WTC11 (cell line): ENCODE data around the gene SP100. TPM values are rescaled to one million over a fixed set of nuclear protein-coding genes. Genes with fewer than 3 reads are reported as not detected.

Experiments used
- ATAC-seq: fragments of 200-7000 bp; cut with Tn5 transposase; 2 replicates; pipeline ENCODE4 v1.10.0; 2021; ENCODE audit warnings: mild to moderate bottlenecking, moderate library complexity
- CTCF ChIA-PET: fragments of 300-600 bp; sonication (Branson Sonifier 250); formaldehyde crosslinking; loops from one replicate; lab custom pipeline; 2021; ENCODE audit warnings: antibody characterized with exemption; lab: Charles Lee
- POLR2A ChIA-PET: fragments of 350-600 bp; sonication (Branson Sonifier 250); formaldehyde crosslinking; loops from one replicate; lab custom pipeline; 2021; ENCODE audit warnings: antibody characterized with exemption; lab: Charles Lee
- DNase-seq: peaks from one replicate; pipeline ENCODE4 v3.0.0; 2021; ENCODE audit warnings: low spot score
- H3K27ac Mint-ChIP-seq: 2 replicates; pipeline ENCODE4 v1.8.0; 2021; ENCODE audit warnings: mixed read lengths
- H3K27me3 Mint-ChIP-seq: 2 replicates; pipeline ENCODE4 v1.8.0; 2021; ENCODE audit warnings: low read depth, mild to moderate bottlenecking, moderate library complexity, mixed read lengths
- H3K36me3 Mint-ChIP-seq: 2 replicates; pipeline ENCODE4 v1.8.0; 2021; ENCODE audit warnings: mixed read lengths
- H3K4me1 Mint-ChIP-seq: 2 replicates; pipeline ENCODE4 v1.8.0; 2022; ENCODE audit warnings: mixed read lengths
- H3K4me3 Mint-ChIP-seq: 2 replicates; pipeline ENCODE4 v1.8.0; 2021; ENCODE audit warnings: mild to moderate bottlenecking, moderate library complexity, mixed read lengths
- H3K9me3 Mint-ChIP-seq: 2 replicates; pipeline ENCODE4 v1.8.0; 2021; ENCODE audit warnings: mixed read lengths
- ATF1 ChIP-seq: sonication (generic); formaldehyde crosslinking; IDR thresholded peaks from 2 replicates; pipeline ENCODE4 v1.8.1; 2023; ENCODE audit warnings: mild to moderate bottlenecking, moderate library complexity, missing genetic modification reagents
- ELF4 ChIP-seq: sonication (generic); formaldehyde crosslinking; IDR thresholded peaks from 2 replicates; pipeline ENCODE4 v1.8.1; 2022; ENCODE audit warnings: low read depth, mild to moderate bottlenecking, moderate library complexity, missing genetic modification reagents
- EMX1 ChIP-seq: fragments of 250-450 bp; sonication (Bioruptor Pico); IDR thresholded peaks from 2 replicates; pipeline ENCODE4 v1.8.0; 2021; ENCODE audit warnings: mild to moderate bottlenecking
- ETV6 ChIP-seq: sonication (generic); formaldehyde crosslinking; IDR thresholded peaks from 2 replicates; pipeline ENCODE4 v1.8.1; 2022; ENCODE audit warnings: mild to moderate bottlenecking, missing genetic modification reagents
- FOXJ3 ChIP-seq: sonication (generic); formaldehyde crosslinking; IDR thresholded peaks from 2 replicates; pipeline ENCODE4 v1.9.0; 2021; ENCODE audit warnings: missing genetic modification reagents, mild to moderate bottlenecking, borderline replicate concordance
- FOXP1 ChIP-seq: sonication (generic); formaldehyde crosslinking; IDR thresholded peaks from 2 replicates; pipeline ENCODE4 v1.8.0; 2022; ENCODE audit warnings: missing genetic modification reagents, mild to moderate bottlenecking, moderate library complexity, borderline replicate concordance
- GABPB1 ChIP-seq: sonication (generic); formaldehyde crosslinking; IDR thresholded peaks from 2 replicates; pipeline ENCODE4 v1.8.1; 2023; ENCODE audit warnings: mild to moderate bottlenecking, missing genetic modification reagents
- GTF2I ChIP-seq: fragments of 250-450 bp; sonication (Bioruptor Pico); conservative IDR thresholded peaks from 2 replicates; pipeline ENCODE4 v1.4.0; 2021; ENCODE audit warnings: mild to moderate bottlenecking
- HMGA2 ChIP-seq: fragments of 250-450 bp; sonication (Bioruptor Pico); IDR thresholded peaks from 2 replicates; pipeline ENCODE4 v1.4.0; 2021; ENCODE audit warnings: mild to moderate bottlenecking, moderate library complexity
- IRF2 ChIP-seq: sonication (generic); formaldehyde crosslinking; IDR thresholded peaks from 2 replicates; pipeline ENCODE4 v1.8.0; 2022; ENCODE audit warnings: low read depth, missing genetic modification reagents, borderline replicate concordance
- JAZF1 ChIP-seq: fragments of 250-450 bp; sonication (Bioruptor Pico); IDR thresholded peaks from 2 replicates; pipeline ENCODE4 v1.9.0; 2021; ENCODE audit warnings: moderate library complexity, mild to moderate bottlenecking, inconsistent platforms
- KAT7 ChIP-seq: sonication (generic); formaldehyde crosslinking; IDR thresholded peaks from 2 replicates; pipeline ENCODE4 v1.8.1; 2023; ENCODE audit warnings: missing genetic modification reagents, mild to moderate bottlenecking, borderline replicate concordance
- NR2C2 ChIP-seq: sonication (generic); formaldehyde crosslinking; IDR thresholded peaks from 2 replicates; pipeline ENCODE4 v1.8.0; 2022; ENCODE audit warnings: mild to moderate bottlenecking, missing genetic modification reagents
- SMAD4 ChIP-seq: sonication (generic); formaldehyde crosslinking; IDR thresholded peaks from 2 replicates; pipeline ENCODE4 v1.8.0; 2022; ENCODE audit warnings: mild to moderate bottlenecking, missing genetic modification reagents
- SOX15 ChIP-seq: fragments of 250-450 bp; sonication (Bioruptor Pico); IDR thresholded peaks from 2 replicates; pipeline ENCODE4 v1.9.0; 2021; ENCODE audit warnings: mild to moderate bottlenecking
- USF2 ChIP-seq: sonication (generic); formaldehyde crosslinking; IDR thresholded peaks from 2 replicates; pipeline ENCODE4 v1.8.1; 2023; ENCODE audit warnings: mild to moderate bottlenecking, missing genetic modification reagents, moderate library complexity
- ZBTB21 ChIP-seq: sonication (generic); formaldehyde crosslinking; IDR thresholded peaks from 2 replicates; pipeline ENCODE4 v1.8.1; 2023; ENCODE audit warnings: mild to moderate bottlenecking, missing genetic modification reagents, borderline replicate concordance
- ZNF232 ChIP-seq: sonication (generic); formaldehyde crosslinking; IDR thresholded peaks from 2 replicates; pipeline ENCODE4 v1.8.0; 2022; ENCODE audit warnings: mild to moderate bottlenecking, missing genetic modification reagents
- ZNF263 ChIP-seq: sonication (generic); formaldehyde crosslinking; IDR thresholded peaks from 2 replicates; pipeline ENCODE4 v1.8.1; 2022; ENCODE audit warnings: low read depth, mild to moderate bottlenecking, moderate library complexity, missing genetic modification reagents
- ZNF425 ChIP-seq: fragments of 250-450 bp; sonication (Bioruptor Pico); conservative IDR thresholded peaks from 2 replicates; pipeline ENCODE4 v1.9.0; 2021; ENCODE audit warnings: mild to moderate bottlenecking
- ZNF512 ChIP-seq: sonication (generic); formaldehyde crosslinking; IDR thresholded peaks from 2 replicates; pipeline ENCODE4 v1.8.1; 2022; ENCODE audit warnings: missing genetic modification reagents, borderline replicate concordance
- ZSCAN18 ChIP-seq: fragments of 250-450 bp; sonication (Bioruptor Pico); IDR thresholded peaks from 2 replicates; pipeline ENCODE4 v2.1.2; 2022; ENCODE audit warnings: mild to moderate bottlenecking, moderate library complexity
- total RNA-seq: library from RNA; stranded (reverse); gene quantifications from 3 replicates; pipeline ENCODE4 v1.2.3, GENCODE V29; 2021
- TF ChIP-seq, protein P1 (sequence below): sonication (generic); formaldehyde crosslinking; conservative IDR thresholded peaks from 2 replicates; pipeline ENCODE4 v1.8.1; 2023; ENCODE audit warnings: mild to moderate bottlenecking, low read depth, missing genetic modification reagents, moderate library complexity
- TF ChIP-seq, protein P2 (sequence below): sonication (generic); formaldehyde crosslinking; IDR thresholded peaks from 2 replicates; pipeline ENCODE4 v1.8.1; 2022; ENCODE audit warnings: mild to moderate bottlenecking, missing genetic modification reagents, moderate library complexity, borderline replicate concordance
- TF ChIP-seq, protein P3 (sequence below): sonication (generic); formaldehyde crosslinking; IDR thresholded peaks from 2 replicates; pipeline ENCODE4 v1.8.1; 2023; ENCODE audit warnings: mild to moderate bottlenecking, missing genetic modification reagents, moderate library complexity

Gene SP100
- total RNA-seq, 1 experiment from 2014 or later: 1.3 TPM

- no peak overlapping the region for H3K27ac Mint-ChIP-seq
- ATAC-seq: no peak
- H3K4me1 Mint-ChIP-seq: no peaks in the 10 kb centered on the region
- TF ChIP-seq IRF2 (CRISPR knock-in tag): no peak
- no peak for TF ChIP-seq USF2
- no peak for TF ChIP-seq FOXJ3 (CRISPR knock-in tag)
- no peak for TF ChIP-seq SOX15 (CRISPR knock-in tag)
- no peak for TF ChIP-seq EMX1 (CRISPR knock-in tag)
- TF ChIP-seq ZBTB21 (CRISPR knock-in tag): no peak
- TF ChIP-seq ELF4 (CRISPR knock-in tag): no peak
- TF ChIP-seq, protein P1, sequence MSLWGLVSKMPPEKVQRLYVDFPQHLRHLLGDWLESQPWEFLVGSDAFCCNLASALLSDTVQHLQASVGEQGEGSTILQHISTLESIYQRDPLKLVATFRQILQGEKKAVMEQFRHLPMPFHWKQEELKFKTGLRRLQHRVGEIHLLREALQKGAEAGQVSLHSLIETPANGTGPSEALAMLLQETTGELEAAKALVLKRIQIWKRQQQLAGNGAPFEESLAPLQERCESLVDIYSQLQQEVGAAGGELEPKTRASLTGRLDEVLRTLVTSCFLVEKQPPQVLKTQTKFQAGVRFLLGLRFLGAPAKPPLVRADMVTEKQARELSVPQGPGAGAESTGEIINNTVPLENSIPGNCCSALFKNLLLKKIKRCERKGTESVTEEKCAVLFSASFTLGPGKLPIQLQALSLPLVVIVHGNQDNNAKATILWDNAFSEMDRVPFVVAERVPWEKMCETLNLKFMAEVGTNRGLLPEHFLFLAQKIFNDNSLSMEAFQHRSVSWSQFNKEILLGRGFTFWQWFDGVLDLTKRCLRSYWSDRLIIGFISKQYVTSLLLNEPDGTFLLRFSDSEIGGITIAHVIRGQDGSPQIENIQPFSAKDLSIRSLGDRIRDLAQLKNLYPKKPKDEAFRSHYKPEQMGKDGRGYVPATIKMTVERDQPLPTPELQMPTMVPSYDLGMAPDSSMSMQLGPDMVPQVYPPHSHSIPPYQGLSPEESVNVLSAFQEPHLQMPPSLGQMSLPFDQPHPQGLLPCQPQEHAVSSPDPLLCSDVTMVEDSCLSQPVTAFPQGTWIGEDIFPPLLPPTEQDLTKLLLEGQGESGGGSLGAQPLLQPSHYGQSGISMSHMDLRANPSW (CRISPR knock-in tag): no peak
- no peak for TF ChIP-seq ZNF512 (CRISPR knock-in tag)
- no peak for TF ChIP-seq FOXP1 (CRISPR knock-in tag)
- no peak for TF ChIP-seq ATF1 (CRISPR knock-in tag)
- TF ChIP-seq ZNF232: no peak
- TF ChIP-seq, all 79 proteins: peak for 0
- Mint-ChIP-seq H3K9me3 (peaks cover 14% of the 10 kb centered on the region), H3K4me3 (no peak overlapping the region), H3K27me3 (no peaks in the 10 kb centered on the region), H3K36me3 (no peaks in the 10 kb centered on the region)
- CTCF ChIA-PET: no interaction called here
- no peak for DNase-seq
- POLR2A ChIA-PET: no interaction called here
Measured at GRCh38 chr2:230496891-230497290, 80.9 kb downstream of the SP100 start.

DNA sequence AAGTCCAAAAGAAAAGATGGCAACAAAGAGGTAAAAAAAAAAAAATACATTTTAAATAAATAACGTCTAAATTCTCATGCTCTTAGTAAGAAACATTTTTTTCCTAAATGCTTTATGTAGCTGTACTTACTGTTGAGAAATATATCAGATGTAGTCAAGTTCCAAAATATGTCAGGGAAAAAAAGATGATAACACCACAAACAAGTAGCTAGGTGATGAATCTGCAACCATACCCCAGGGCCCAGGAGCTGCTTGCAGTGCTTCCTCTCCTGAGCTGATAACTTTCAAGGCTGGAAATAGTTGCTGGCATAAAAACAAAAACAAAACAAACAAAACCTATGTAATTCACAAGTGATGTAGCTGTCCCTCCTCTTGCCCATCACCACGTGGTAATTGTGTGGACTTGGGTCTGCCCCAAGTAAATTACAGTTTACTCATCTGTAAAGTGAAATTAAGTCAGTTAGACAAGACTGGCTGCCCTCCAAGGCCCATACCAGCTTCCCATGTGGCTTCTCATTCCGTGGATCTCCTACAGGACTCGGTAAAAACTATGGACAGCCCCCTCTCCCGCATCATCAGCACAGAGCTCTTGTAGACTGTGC is 82.6 kb downstream of the SP100 start:
- ATAC-seq (no peak), DNase-seq (no peak)
- CTCF ChIA-PET: no interaction called here
- Mint-ChIP-seq H3K36me3 (no peaks in the 10 kb centered on the region), H3K27ac (no peak overlapping the region), H3K27me3 (no peaks in the 10 kb centered on the region), H3K9me3 (peaks cover 10% of the 10 kb centered on the region), H3K4me3 (no peak overlapping the region), H3K4me1 (peaks cover 13% of the 10 kb centered on the region)
- POLR2A ChIA-PET: interaction anchor here (0.7 kb wide), 1 partner anchor 11 kb away, joined by 3 read pairs; no protein-coding TSS in a partner anchor
- no peak for TF ChIP-seq KAT7 (CRISPR knock-in tag)
- TF ChIP-seq NR2C2 (CRISPR knock-in tag): no peak
- no peak for TF ChIP-seq ATF1 (CRISPR knock-in tag)
- TF ChIP-seq ZNF425: no peak
- TF ChIP-seq HMGA2 (CRISPR knock-in tag): no peak
- TF ChIP-seq ZBTB21 (CRISPR knock-in tag): no peak
- TF ChIP-seq SMAD4 (CRISPR knock-in tag): no peak
- TF ChIP-seq ETV6: no peak
- TF ChIP-seq, protein P2, sequence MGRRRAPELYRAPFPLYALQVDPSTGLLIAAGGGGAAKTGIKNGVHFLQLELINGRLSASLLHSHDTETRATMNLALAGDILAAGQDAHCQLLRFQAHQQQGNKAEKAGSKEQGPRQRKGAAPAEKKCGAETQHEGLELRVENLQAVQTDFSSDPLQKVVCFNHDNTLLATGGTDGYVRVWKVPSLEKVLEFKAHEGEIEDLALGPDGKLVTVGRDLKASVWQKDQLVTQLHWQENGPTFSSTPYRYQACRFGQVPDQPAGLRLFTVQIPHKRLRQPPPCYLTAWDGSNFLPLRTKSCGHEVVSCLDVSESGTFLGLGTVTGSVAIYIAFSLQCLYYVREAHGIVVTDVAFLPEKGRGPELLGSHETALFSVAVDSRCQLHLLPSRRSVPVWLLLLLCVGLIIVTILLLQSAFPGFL (CRISPR knock-in tag): no peak
- TF ChIP-seq ZSCAN18 (CRISPR knock-in tag): no peak
- TF ChIP-seq FOXP1 (CRISPR knock-in tag): no peak
- no peak for TF ChIP-seq GABPB1 (CRISPR knock-in tag)
- no peak for TF ChIP-seq JAZF1 (CRISPR knock-in tag)
- TF ChIP-seq GTF2I: no peak
- no peak for TF ChIP-seq ZNF232
- TF ChIP-seq ZNF263 (CRISPR knock-in tag): no peak
- TF ChIP-seq, protein P3, sequence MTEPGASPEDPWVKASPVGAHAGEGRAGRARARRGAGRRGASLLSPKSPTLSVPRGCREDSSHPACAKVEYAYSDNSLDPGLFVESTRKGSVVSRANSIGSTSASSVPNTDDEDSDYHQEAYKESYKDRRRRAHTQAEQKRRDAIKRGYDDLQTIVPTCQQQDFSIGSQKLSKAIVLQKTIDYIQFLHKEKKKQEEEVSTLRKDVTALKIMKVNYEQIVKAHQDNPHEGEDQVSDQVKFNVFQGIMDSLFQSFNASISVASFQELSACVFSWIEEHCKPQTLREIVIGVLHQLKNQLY (CRISPR knock-in tag): no peak
